DMS79 (cell line): ENCODE data around the gene SPACA9.

ENCODE experiments used
- DNase-seq: peaks from one replicate; lab custom pipeline; 2025; lab: John Stamatoyannopoulos, UW

Gene SPACA9

GRCh38 chr9:132894862-132895835 lies 16.5 kb downstream of the SPACA9 start:
- peak; percentile 84 for DNase-seq

- DNase-seq: no peak
Measured at GRCh38 chr9:132896264-132896663, 17.6 kb downstream of the SPACA9 start.

- no peak for DNase-seq
Measured at GRCh38 chr9:132896906-132897305, 18.2 kb downstream of the SPACA9 start.

GRCh38 chr9:132898051-132898450 lies 19.4 kb downstream of the SPACA9 start:
- no peak for DNase-seq

DNA sequence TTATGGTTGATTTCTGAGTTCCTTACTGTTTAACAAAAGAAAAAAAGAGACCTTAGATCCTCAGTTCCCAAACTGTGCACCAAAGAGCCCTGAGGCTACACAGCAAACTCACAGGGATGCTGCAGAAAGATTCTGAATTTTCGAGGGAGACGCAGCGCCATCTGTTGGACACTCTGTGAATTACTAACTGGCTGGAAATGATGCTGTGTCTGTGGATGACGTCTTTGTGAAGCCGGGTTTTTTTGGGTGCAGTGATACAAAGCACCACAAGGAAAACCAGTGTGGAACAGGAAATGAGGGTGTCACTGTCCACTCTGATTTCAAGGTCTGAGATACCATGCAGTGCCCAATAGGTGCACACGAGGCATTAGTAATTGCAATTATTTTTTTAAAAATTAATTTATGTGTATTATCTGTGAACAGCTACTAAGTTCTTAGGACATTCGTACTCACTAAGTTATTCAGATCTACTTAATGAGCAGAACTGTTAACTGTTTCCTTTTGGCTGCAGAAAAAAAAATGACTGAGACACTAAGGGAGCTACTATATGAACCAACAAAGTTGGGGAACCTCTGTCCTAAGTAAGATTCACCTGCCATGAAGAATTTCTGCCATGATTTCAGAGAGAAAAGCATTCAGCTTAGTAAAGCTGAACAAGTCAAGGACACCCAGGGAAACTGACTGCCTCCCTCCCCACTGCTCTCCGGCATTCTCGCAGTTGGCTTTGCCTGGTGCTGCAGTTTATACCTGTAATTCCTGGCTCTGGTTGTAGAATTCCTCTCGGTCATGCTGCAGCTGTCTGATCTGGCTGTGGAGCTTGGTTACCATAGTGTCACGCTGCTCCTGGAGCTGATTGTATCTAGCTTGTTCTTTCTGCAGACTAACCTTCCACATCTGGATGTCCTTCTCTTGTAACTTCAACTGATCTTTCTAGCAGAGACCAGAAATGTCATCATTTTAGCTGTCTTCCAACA lies 23.4 kb downstream of the SPACA9 start:
- DNase-seq: peak; percentile 28

DNA sequence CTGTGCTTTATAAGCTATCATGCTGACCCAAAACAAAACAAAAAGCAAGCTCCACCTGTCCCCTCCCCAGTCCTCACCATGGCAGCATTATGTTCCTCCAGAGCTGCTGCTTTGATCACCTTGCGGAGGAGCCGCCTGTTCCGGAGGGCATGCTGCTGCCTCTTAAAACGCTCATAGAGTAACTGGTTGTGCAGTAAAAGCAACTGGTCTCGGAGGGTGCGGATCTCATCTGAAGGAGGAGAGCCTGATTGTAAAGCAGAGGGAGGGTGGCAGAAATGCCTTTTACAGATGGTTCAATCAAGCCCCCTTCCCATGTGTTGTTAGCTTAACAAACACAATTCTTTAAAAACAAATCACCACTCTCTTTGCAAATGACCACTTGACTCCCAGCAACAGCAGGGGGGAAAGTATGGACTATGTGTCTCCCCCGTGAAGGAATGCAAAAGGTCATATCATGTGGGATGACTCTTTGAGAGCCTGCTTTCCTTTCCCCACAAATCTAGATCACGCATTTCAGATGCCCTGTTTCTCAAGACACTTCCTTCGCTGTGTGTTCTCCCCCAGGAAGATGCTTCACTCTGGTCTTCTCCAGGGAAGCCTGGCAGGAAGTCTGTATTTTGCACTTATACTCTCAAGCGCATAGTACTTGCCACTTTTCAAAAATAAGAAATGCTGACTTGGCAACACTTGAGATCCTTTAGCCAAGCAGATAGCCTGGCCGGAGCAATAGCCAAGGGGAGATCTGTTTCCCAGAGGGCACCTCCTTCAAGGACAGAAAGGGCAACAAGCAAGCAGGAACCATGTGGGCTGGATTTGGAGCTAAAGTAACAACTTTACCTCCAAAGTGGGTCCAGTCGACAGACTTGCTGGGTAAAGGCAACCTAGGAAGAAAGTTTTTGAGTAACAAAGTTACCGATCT lies 25.1 kb downstream of the SPACA9 start:
- DNase-seq: no peak

- no peak for DNase-seq
Measured at GRCh38 chr9:132905726-132906125, 27.0 kb downstream of the SPACA9 start.

DNA sequence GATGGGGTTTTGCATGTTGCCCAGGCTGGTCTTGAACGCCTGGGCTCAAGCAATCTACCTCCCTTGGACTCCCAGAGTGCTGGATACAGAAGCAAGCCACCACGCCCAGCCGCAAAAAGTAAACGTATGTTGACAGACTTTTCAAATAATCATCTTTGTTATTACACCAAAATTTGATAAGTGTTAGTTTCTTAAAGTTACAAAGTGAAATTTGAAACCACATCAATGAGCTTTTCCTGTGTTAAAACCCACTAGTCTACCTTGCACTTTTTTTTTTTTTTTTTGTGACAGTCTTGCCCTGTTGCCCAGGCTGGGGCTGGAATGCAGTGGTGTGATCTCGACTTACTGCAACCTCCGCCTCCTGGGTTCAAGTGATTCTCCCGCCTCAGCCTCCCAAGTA lies 29.9 kb downstream of the SPACA9 start:
- DNase-seq: no peak

- DNase-seq: no peak
Measured at GRCh38 chr9:132909311-132909710, 30.6 kb downstream of the SPACA9 start.

- DNase-seq: no peak
Measured at GRCh38 chr9:132910376-132910775, 31.7 kb downstream of the SPACA9 start.

GRCh38 chr9:132912131-132912530 lies 33.4 kb downstream of the SPACA9 start:
- no peak for DNase-seq

GRCh38 chr9:132914924-132915323 lies 36.2 kb downstream of the SPACA9 start:
- no peak for DNase-seq

DNA sequence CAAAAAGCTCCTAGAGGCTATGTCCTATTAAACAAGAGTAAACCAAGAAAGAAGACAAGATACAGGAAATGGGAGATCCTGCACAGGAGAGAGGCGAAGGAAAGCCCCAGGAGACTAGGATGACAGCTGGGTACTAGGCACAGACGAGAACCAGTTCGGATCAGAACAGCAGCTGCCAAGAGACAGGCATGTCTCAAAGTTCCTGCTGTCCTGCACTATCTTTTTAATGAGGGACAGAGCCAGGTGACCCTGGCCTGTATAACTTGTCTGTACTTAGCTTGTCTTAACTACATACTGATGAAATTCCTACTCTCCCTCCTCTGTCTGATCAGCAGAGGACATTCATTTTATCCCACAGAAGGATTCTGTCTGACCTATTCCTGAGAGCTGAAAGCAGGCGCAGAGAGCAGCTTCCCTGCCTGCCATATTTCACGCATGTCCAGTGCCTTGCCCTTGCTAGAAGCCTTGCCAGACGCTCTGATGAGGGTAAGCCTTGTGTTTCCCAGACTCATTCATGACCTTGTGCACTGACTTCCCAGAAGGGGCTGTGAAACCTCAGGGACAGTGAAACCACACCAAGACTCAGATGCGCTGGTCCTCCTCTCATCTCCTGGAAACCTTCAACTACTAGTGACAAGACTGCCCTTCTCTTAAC lies 41.0 kb downstream of the SPACA9 start:
- DNase-seq: no peak

- no peak for DNase-seq
Measured at GRCh38 chr9:132923346-132923902, 44.7 kb downstream of the SPACA9 start.

- no peak for DNase-seq
Measured at GRCh38 chr9:132927704-132928103, 49.0 kb downstream of the SPACA9 start.

GRCh38 chr9:132931178-132931735 lies 52.6 kb downstream of the SPACA9 start:
- DNase-seq: no peak

GRCh38 chr9:132935026-132935425 lies 56.3 kb downstream of the SPACA9 start:
- DNase-seq: no peak

- no peak for DNase-seq
Measured at GRCh38 chr9:132937463-132937901, 58.8 kb downstream of the SPACA9 start.

GRCh38 chr9:132939169-132939568 lies 60.5 kb downstream of the SPACA9 start:
- DNase-seq: no peak
